Measurements from ENCODE around the gene CLTA. TPM values are rescaled to one million over a fixed set of nuclear protein-coding genes. Genes with fewer than 3 reads are reported as not detected.

The CLTA gene
- total RNA-seq, 1 donor from 2014 or later = 220 TPM

DNA sequence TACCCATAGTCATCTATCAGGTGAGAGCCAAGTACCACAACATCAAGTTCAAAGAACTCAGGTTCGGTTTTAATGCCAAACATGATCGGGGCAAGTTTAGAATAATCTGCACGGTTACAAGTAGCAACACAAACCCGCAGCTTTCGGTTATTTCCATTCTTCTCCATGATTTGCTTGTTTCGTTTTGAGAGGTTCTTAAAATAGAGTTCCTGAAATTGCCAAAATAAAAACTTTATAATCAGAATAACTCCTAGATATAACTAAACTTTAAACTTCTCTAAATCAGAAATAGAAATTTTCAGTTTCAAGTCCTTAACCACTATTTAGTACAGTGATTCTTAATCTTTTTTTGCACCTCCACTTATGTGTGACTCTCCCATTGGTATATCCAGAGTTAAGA lies 58.5 kb downstream of the CLTA start:
- Mint-ChIP-seq H3K9me3 (no peaks in the 10 kb centered on the region), H3K4me1 (ENCODE audit: unreplicated experiment) (no peaks in the 10 kb centered on the region), H3K4me3 (no peak overlapping the region), H3K27me3 (no peaks in the 10 kb centered on the region), H3K36me3 (peaks cover 12% of the 10 kb centered on the region), H3K27ac (no peak overlapping the region)
- TF ChIP-seq, protein P1, sequence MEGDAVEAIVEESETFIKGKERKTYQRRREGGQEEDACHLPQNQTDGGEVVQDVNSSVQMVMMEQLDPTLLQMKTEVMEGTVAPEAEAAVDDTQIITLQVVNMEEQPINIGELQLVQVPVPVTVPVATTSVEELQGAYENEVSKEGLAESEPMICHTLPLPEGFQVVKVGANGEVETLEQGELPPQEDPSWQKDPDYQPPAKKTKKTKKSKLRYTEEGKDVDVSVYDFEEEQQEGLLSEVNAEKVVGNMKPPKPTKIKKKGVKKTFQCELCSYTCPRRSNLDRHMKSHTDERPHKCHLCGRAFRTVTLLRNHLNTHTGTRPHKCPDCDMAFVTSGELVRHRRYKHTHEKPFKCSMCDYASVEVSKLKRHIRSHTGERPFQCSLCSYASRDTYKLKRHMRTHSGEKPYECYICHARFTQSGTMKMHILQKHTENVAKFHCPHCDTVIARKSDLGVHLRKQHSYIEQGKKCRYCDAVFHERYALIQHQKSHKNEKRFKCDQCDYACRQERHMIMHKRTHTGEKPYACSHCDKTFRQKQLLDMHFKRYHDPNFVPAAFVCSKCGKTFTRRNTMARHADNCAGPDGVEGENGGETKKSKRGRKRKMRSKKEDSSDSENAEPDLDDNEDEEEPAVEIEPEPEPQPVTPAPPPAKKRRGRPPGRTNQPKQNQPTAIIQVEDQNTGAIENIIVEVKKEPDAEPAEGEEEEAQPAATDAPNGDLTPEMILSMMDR (conservative IDR thresholded peaks at IDR 0.05) = no peak
- no peak for DNase-seq (ENCODE audit: extremely low spot score, unreplicated experiment)

DNA sequence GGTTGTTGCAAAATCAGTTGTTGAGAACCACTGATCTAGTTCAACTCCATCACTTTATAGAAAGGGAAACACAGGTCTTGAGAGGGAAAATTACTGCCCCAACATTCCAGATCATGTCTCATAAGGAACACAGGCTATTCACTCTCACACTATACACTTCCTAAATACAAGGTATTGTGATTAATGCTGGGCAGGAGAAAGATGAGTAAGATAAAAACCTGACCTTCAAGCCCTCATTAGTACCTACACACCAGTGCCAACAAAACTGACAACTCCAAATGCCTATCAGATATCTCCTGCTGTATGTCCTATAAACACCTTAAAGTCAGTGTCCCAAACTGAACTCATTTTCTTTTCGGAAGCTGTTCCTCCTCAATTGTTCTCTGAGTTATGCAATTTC lies 59.4 kb downstream of the CLTA start:
- no peaks in the 10 kb centered on the region for H3K27me3 Mint-ChIP-seq

DNA sequence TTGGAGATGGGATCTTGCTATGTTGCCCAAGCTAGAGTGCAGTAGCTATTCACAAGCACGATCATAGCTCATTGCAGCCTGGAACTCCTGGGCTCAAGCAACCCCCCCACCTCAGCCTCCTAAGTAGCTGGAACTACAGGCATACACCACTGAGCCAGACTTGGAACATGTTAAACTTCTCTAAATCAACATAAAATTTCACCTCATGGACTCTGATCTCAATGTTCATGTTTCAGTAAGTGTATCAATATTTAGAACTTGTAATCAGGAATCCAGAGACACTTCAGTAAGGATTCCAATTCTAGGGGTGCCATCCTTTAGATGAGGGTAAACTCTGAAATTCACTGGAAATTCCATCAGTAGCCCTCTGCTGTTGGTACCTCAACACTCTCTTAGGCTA lies 60.7 kb downstream of the CLTA start:
- Mint-ChIP-seq H3K9me3 (no peaks in the 10 kb centered on the region), H3K27ac (no peak overlapping the region), H3K36me3 (peaks cover 6% of the 10 kb centered on the region), H3K4me3 (no peak overlapping the region), H3K4me1 (ENCODE audit: unreplicated experiment) (peaks cover under 1% of the 10 kb centered on the region), H3K27me3 (no peaks in the 10 kb centered on the region)
- TF ChIP-seq, protein P1 (conservative IDR thresholded peaks at IDR 0.05) = no peak
- no peak for DNase-seq (ENCODE audit: extremely low spot score, unreplicated experiment)

More for the DNA sequence above, 59.4 kb downstream of the CLTA start:
- H3K4me1 Mint-ChIP-seq (ENCODE audit: unreplicated experiment) = no peaks in the 10 kb centered on the region
- DNase-seq (ENCODE audit: extremely low spot score, unreplicated experiment) = no peak
- peaks cover 11% of the 10 kb centered on the region for H3K36me3 Mint-ChIP-seq
- no peak overlapping the region for H3K4me3 Mint-ChIP-seq
- TF ChIP-seq, protein P1 (conservative IDR thresholded peaks at IDR 0.05) = no peak
- H3K9me3 Mint-ChIP-seq = no peaks in the 10 kb centered on the region
- peak overlapping the region; percentile 4 for H3K27ac Mint-ChIP-seq

DNA sequence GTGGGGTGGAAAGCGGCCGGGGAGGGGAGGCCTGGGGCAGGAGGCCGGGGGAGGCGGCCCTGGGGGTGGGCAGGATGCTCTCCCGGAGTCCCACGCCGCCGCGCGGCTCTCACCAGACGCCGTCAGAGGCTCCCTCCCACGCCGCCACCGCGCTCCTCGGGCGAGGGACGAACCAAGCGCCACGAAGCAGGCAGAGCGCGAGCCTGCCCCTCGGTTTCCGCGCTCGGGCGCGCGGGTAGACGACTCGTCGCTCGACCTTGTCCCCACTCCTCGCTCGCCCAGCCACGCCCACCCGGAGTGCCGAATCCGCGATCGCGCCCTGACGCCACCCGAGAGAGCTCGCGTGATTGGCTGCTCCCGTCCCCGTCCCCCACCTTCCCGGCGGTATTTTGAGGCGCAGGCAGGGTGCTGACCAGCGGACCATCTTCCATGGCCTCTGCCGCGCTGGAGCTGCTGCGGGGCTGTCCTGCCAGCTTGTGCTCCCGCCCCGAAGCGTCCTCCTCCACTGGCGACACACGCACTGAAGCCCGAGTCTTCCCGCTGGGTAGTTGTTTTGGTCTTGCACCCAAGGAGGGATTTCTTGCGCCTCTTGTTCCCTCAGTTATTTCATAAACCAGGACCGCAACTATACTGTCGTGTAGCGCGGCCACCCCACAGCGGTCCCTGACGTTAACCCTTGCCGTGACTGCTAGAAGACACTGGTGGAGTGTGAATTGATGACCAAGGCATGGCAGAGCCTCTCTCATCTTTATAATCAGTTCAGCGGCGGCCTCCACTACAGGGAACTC lies 67.7 kb downstream of the CLTA start, which contains the start of gene GNE:
Gene GNE (minus strand): TSS at position 241 of the 788 bp plus-strand sequence. CDS start 9,093 bp downstream, outside the sequence.
- H3K27ac Mint-ChIP-seq = peak within 1 kb of the TSS; percentile 97
- peak within 1 kb of the TSS; percentile 98 for H3K4me3 Mint-ChIP-seq
- H3K9me3 Mint-ChIP-seq = no peaks in the 10 kb centered on the region
- H3K36me3 Mint-ChIP-seq = no peaks in the 10 kb centered on the region
- TF ChIP-seq, protein P1 (conservative IDR thresholded peaks at IDR 0.05) = no peak
- H3K4me1 Mint-ChIP-seq (ENCODE audit: unreplicated experiment) = peaks cover 8% of the 10 kb centered on the region
- peak; percentile 98 for DNase-seq (ENCODE audit: extremely low spot score, unreplicated experiment)
- no peaks in the 10 kb centered on the region for H3K27me3 Mint-ChIP-seq

DNA sequence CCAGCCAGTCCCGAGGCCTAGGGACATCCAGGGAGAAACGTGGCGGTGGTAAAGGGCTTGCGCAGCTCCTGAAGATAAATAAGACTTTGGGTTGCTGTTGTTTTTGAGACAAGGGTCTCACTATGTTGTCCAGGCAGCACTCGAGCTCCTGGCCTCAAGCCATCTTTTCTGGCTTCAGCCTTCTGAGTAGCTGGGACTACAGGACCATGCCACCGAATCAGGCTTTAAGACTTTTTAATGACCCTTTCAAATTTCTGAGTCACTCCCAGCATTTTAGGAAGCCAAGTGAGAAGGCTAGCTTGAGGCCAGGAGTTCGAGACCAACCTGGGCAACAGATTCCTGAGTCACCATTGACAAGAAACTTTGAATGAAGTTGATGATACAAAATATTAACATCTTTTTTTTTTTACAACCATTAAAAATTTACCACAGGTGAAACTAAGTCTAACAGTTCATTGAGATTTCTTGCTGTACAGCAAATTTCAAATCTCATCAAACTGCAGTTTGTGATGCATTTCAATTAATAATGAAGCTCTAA lies 68.3 kb downstream of the CLTA start:
- Mint-ChIP-seq H3K27me3 (no peaks in the 10 kb centered on the region), H3K4me3 (peak overlapping the region; percentile 98), H3K27ac (peak overlapping the region; percentile 97), H3K9me3 (no peaks in the 10 kb centered on the region), H3K36me3 (no peaks in the 10 kb centered on the region), H3K4me1 (ENCODE audit: unreplicated experiment) (peaks cover 8% of the 10 kb centered on the region)
- DNase-seq (ENCODE audit: extremely low spot score, unreplicated experiment) = no peak
- TF ChIP-seq, protein P1 (conservative IDR thresholded peaks at IDR 0.05) = no peak

Other genes with a start within 250 kb of the CLTA start
- gene OR2S2, start 232.8 kb upstream of the CLTA start, total RNA-seq (ENCODE audit: low replicate concordance) = not detected in 2 replicates
- gene RECK, start 154.0 kb upstream of the CLTA start, total RNA-seq (ENCODE audit: low replicate concordance) = 1.9 and 11.7 TPM in 2 replicates
- 4.6 and 17.8 TPM in 2 replicates for gene GLIPR2, start 54.2 kb upstream of the CLTA start, total RNA-seq (ENCODE audit: low replicate concordance)
- gene CCIN, start 21.5 kb upstream of the CLTA start, total RNA-seq (ENCODE audit: low replicate concordance) = not detected in 2 replicates
- gene GNE, start 67.5 kb downstream of the CLTA start, total RNA-seq (ENCODE audit: low replicate concordance) = 9.5 and 16.3 TPM in 2 replicates
- gene RNF38, start 209.3 kb downstream of the CLTA start, total RNA-seq (ENCODE audit: low replicate concordance) = 34.7 and 39.9 TPM in 2 replicates

Measured in type B pancreatic cell (in vitro differentiated cells).